ENCODE measurements around the gene SPRR1A. TPM values are rescaled to one million over a fixed set of nuclear protein-coding genes. Genes with fewer than 3 reads are reported as not detected.

SPRR1A gene
- total RNA-seq = 1,000 to 10,000 TPM in 1 of 4 donors, 100 to 1,000 TPM in 2, 10 to 100 TPM in 1; 57.4 to 1,951 (median 348) TPM

DNA sequence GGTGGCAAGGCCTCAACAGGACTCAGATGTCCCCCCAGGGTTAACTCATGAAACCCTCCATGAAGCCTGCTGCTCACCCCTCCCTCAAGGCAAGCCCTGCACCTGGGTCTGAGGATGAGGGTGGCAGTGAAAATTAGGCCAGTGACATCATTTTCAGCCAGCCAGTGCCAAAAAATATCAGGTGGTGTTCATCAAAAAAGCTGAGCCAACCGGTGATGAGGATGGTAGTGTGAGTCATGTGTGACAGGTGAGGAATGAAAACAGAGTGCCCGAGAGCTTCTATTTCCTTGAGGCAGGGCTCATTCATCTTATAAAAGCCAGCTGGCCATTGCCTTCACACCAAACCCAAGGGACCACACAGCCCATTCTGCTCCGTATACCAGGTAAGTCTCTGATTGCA lies at the start of gene SPRR1A:
TSS of gene SPRR1A (plus strand) at position 339 of the 400 bp plus-strand sequence. CDS start 1,150 bp downstream, outside the sequence.
- Histone ChIP-seq H3K4me3 (peak within 1 kb of the TSS; percentile 6 to 32 (median 20)), H3K9me3 (no peaks in the 10 kb centered on the region), H3K4me1 (peaks cover 0 to 34% (median 9%) of the 10 kb centered on the region in 3 donors), H3K36me3 (no peaks in the 10 kb centered on the region), H3K27me3 (peaks cover 0 to 5% (median 0%) of the 10 kb centered on the region in 4 donors), H3K27ac (peak within 1 kb of the TSS in 3 of 4 donors; percentile 59 to 79 (median 76))
- TF ChIP-seq, protein P1, sequence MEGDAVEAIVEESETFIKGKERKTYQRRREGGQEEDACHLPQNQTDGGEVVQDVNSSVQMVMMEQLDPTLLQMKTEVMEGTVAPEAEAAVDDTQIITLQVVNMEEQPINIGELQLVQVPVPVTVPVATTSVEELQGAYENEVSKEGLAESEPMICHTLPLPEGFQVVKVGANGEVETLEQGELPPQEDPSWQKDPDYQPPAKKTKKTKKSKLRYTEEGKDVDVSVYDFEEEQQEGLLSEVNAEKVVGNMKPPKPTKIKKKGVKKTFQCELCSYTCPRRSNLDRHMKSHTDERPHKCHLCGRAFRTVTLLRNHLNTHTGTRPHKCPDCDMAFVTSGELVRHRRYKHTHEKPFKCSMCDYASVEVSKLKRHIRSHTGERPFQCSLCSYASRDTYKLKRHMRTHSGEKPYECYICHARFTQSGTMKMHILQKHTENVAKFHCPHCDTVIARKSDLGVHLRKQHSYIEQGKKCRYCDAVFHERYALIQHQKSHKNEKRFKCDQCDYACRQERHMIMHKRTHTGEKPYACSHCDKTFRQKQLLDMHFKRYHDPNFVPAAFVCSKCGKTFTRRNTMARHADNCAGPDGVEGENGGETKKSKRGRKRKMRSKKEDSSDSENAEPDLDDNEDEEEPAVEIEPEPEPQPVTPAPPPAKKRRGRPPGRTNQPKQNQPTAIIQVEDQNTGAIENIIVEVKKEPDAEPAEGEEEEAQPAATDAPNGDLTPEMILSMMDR (IDR thresholded peaks at IDR 0.05) = no peak
- TF ChIP-seq POLR2A (IDR thresholded peaks at IDR 0.05) = peak in 1 of 4 donors; percentile 30
- 32 to 54% methylated on average over 3 of the region's 3 CpGs for WGBS, 2 donors
- no peak for DNase-seq
- intact Hi-C loops (cut with DNase I) = no loop called here

- intact Hi-C loops (cut with DNase I) = no loop called here
- H3K27me3 ChIP-seq = no peaks in the 10 kb centered on the region
- TF ChIP-seq, protein P1 (IDR thresholded peaks at IDR 0.05) = no peak
- no peak for TF ChIP-seq POLR2A (IDR thresholded peaks at IDR 0.05)
- peaks cover 5 to 19% (median 6%) of the 10 kb centered on the region in 3 donors for H3K4me1 ChIP-seq
- 70 to 80% methylated on average over 1 of the region's 1 CpG for WGBS, 2 donors
- peak overlapping the region in 3 of 4 donors; percentile 21 to 78 (median 68) for H3K27ac ChIP-seq
- no peak overlapping the region for H3K4me3 ChIP-seq
- no peak for DNase-seq
- H3K9me3 ChIP-seq = no peaks in the 10 kb centered on the region
- H3K36me3 ChIP-seq = no peaks in the 10 kb centered on the region
These were observed 43.3 kb upstream of the SPRR1A start for GRCh38 chr1:152940614-152941013.

DNA sequence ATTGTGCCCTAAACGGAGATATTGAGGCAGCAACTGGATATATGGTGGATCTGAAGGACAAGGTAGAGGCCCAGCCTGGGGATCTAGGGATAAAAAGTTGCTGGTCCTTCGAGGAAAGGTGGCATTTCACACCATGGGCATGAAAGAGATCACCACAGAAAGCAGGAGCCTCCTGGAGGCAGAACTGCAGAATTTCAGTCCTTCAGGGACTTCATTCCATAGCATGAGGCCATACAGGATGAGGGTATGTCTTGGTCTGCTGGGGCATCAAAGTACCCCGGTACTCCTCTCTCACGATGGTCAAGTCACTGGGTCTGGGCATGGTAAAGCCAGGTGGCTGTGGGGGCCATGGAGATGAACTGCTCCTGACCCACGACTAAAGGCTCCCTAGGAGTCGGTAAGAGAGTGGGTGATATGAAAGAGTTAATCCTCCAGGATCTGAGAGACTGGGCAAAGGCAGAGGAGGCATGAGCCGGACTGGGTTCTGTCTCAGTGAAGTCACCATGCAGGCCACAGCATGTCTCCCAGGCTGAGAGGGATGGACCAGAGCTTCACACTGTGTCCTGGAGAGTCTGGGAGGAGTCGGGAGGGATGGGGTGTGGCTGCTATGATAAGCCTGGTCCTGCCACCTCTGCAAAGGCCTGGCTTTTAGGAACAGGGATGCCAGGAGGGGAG lies 42.7 kb upstream of the SPRR1A start:
- no peak for DNase-seq
- 51 to 54% methylated on average over 7 to 8 of the region's 8 CpGs for WGBS, 2 donors
- intact Hi-C loops (cut with DNase I) = no loop called here
- H3K4me1 ChIP-seq = peaks cover 5 to 19% (median 6%) of the 10 kb centered on the region in 3 donors
- H3K27ac ChIP-seq = peak overlapping the region in 3 of 4 donors; percentile 21 to 78 (median 68)
- no peak overlapping the region for H3K4me3 ChIP-seq
- no peaks in the 10 kb centered on the region for H3K36me3 ChIP-seq
- TF ChIP-seq, protein P1 (IDR thresholded peaks at IDR 0.05) = peak in 1 of 6 experiments; percentile 25
- no peak for TF ChIP-seq POLR2A (IDR thresholded peaks at IDR 0.05)
- no peaks in the 10 kb centered on the region for H3K27me3 ChIP-seq
- H3K9me3 ChIP-seq = no peaks in the 10 kb centered on the region

GRCh38 chr1:152942161-152942560 lies 41.7 kb upstream of the SPRR1A start:
- 73 to 84% methylated on average over 1 to 2 of the region's 2 CpGs for WGBS, 2 donors
- intact Hi-C loops (cut with DNase I) = no loop called here
- peak overlapping the region in 2 of 4 donors; percentile 39 to 49 for H3K27ac ChIP-seq
- no peaks in the 10 kb centered on the region for H3K27me3 ChIP-seq
- no peak overlapping the region for H3K4me3 ChIP-seq
- H3K9me3 ChIP-seq = no peaks in the 10 kb centered on the region
- TF ChIP-seq POLR2A (IDR thresholded peaks at IDR 0.05) = no peak
- TF ChIP-seq, protein P1 (IDR thresholded peaks at IDR 0.05) = no peak
- no peaks in the 10 kb centered on the region for H3K36me3 ChIP-seq
- peaks cover 5 to 19% (median 6%) of the 10 kb centered on the region in 3 donors for H3K4me1 ChIP-seq
- no peak for DNase-seq

GRCh38 chr1:152946248-152946647 lies 37.6 kb upstream of the SPRR1A start:
- Histone ChIP-seq H3K4me3 (no peak overlapping the region), H3K27me3 (no peaks in the 10 kb centered on the region), H3K36me3 (no peaks in the 10 kb centered on the region), H3K9me3 (no peaks in the 10 kb centered on the region), H3K4me1 (peaks cover under 1 to 12% (median 2%) of the 10 kb centered on the region in 3 donors), H3K27ac (no peak overlapping the region)
- TF ChIP-seq, protein P1 (IDR thresholded peaks at IDR 0.05) = no peak
- TF ChIP-seq POLR2A (IDR thresholded peaks at IDR 0.05) = no peak
- DNase-seq = no peak
- intact Hi-C loops (cut with DNase I) = no loop called here
- 78 to 83% methylated on average over 3 of the region's 3 CpGs for WGBS, 2 donors

All from esophagus squamous epithelium (tissue), 5 donors.